ENCODE measurements around the gene PCYOX1L.

The PCYOX1L gene

GRCh38 chr5:149357370-149358293 lies at the start of gene PCYOX1L:
Gene PCYOX1L, plus strand, starts transcription at chr5:149358046. Its CDS starts 23 bp downstream, at chr5:149358069.
- peak; percentile 96 to 98 (median 98) for DNase-seq (ENCODE audit: low read depth in 3 of 3)

- no peak for DNase-seq (ENCODE audit: low read depth in 3 of 3)
Measured at GRCh38 chr5:149309354-149309753, 48.5 kb upstream of the PCYOX1L start.

GRCh38 chr5:149310488-149310887 lies 47.4 kb upstream of the PCYOX1L start:
- DNase-seq (ENCODE audit: low read depth in 3 of 3): no peak

- no peak for DNase-seq (ENCODE audit: low read depth in 3 of 3)
Measured at GRCh38 chr5:149310947-149311658, 46.7 kb upstream of the PCYOX1L start.

- DNase-seq (ENCODE audit: low read depth in 3 of 3): no peak
Measured at GRCh38 chr5:149313151-149313841, 44.5 kb upstream of the PCYOX1L start.

- no peak for DNase-seq (ENCODE audit: low read depth in 3 of 3)
Measured at GRCh38 chr5:149314571-149315111, 43.2 kb upstream of the PCYOX1L start.

- no peak for DNase-seq (ENCODE audit: low read depth in 3 of 3)
Measured at GRCh38 chr5:149315753-149316152, 42.1 kb upstream of the PCYOX1L start.

GRCh38 chr5:149317281-149318048 lies 40.4 kb upstream of the PCYOX1L start:
- DNase-seq (ENCODE audit: low read depth in 3 of 3): peak in 1 of 3 experiments; percentile 6

GRCh38 chr5:149319174-149319573 lies 38.7 kb upstream of the PCYOX1L start:
- DNase-seq (ENCODE audit: low read depth in 3 of 3): no peak

- DNase-seq (ENCODE audit: low read depth in 3 of 3): no peak
Measured at GRCh38 chr5:149320791-149321330, 37.0 kb upstream of the PCYOX1L start.

GRCh38 chr5:149322518-149322917 lies 35.3 kb upstream of the PCYOX1L start:
- DNase-seq (ENCODE audit: low read depth in 3 of 3): no peak

- no peak for DNase-seq (ENCODE audit: low read depth in 3 of 3)
Measured at GRCh38 chr5:149323210-149323609, 34.6 kb upstream of the PCYOX1L start.

GRCh38 chr5:149323621-149324205 lies 34.1 kb upstream of the PCYOX1L start:
- DNase-seq (ENCODE audit: low read depth in 3 of 3): no peak

GRCh38 chr5:149324641-149325040 lies 33.2 kb upstream of the PCYOX1L start:
- no peak for DNase-seq (ENCODE audit: low read depth in 3 of 3)

GRCh38 chr5:149325166-149325735 lies 32.6 kb upstream of the PCYOX1L start:
- no peak for DNase-seq (ENCODE audit: low read depth in 3 of 3)

- DNase-seq (ENCODE audit: low read depth in 3 of 3): no peak
Measured at GRCh38 chr5:149325894-149326293, 32.0 kb upstream of the PCYOX1L start.

GRCh38 chr5:149326611-149327010 lies 31.2 kb upstream of the PCYOX1L start:
- no peak for DNase-seq (ENCODE audit: low read depth in 3 of 3)

- no peak for DNase-seq (ENCODE audit: low read depth in 3 of 3)
Measured at GRCh38 chr5:149328177-149328576, 29.7 kb upstream of the PCYOX1L start.

- DNase-seq (ENCODE audit: low read depth in 3 of 3): no peak
Measured at GRCh38 chr5:149333711-149334443, 24.0 kb upstream of the PCYOX1L start.
